GM18907 (cell line): ENCODE data around the gene TJP3.

ENCODE experiments used
- ATAC-seq: cut with Tn5 transposase; IDR thresholded peaks from one replicate; pipeline ENCODE4 v1.9.1; 2021; ENCODE audit warnings: mild to moderate bottlenecking, moderate library complexity; ENCODE audit not compliant: unreplicated experiment

Gene TJP3

DNA sequence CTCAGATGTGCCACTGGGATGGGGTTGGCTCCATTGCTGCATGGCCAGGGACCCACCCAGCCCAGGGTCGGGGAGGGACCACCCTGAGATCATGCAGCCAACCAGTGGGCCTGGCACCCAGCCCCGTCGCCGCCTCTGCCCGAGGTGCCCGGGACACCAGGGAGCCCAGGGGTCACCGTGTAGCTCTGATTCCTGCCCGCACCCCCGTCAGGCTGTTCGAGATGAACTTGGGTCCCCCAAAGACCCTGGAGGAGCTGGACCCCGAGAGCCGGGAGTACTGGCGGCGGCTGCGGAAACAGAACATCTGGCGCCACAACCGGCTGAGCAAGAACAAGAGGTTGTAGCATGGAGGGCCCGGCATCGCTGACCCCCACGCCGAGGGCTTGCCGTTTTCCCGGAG lies 58.9 kb downstream of the TJP3 start:
- no peak for ATAC-seq

DNA sequence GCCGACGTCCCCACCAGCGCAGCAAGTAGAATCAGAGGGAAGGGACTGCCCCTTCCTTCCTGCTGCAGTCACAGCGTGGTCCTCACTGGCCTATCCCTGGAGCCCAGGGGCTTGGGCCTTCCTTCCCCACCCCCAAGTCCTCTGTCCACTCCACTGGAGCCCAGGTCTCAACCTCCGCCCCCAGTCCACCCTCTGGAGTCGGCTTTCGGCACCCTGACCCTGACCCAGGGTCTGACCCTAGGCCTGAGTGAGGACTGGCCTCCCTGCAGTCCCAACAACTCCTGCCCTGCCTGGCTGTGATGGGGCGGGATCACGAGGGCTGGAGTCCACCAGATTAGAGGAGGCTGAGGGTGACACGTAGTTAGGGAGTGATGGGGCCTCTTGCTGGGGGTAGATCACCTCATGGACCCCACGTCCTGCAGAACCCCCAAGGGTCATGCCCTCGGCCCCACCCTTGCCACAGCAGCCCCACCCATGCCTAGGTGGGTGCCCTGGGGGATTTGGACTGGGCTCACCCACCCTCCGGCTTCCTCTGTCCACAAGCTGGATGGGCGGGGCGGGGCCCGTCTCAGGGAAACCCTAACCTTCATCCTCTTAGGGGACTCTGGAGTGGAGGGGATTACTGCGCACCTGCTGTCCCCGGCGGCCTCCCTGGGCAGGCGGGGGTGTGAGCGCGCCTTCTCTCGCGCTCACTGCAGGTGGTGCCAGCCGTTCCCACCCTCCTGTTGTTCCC lies 60.0 kb downstream of the TJP3 start:
- no peak for ATAC-seq

DNA sequence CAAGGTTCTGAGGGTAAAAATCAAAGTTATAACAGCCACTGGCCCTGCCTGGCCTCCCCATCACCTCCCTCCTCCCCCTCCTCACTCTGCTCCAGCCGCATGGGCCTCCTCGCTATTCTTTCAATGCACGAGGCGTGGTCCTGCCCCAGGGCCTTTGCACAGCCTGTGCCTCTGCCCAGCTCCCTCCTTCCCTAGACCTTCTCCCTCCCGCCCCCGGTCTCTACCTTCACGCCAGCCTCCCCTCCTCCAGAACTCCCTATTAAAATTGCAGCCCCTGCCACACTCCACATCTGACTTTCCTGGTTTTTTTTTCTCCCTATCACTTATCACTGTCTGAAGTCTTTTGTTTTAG lies 60.5 kb downstream of the TJP3 start:
- no peak for ATAC-seq

DNA sequence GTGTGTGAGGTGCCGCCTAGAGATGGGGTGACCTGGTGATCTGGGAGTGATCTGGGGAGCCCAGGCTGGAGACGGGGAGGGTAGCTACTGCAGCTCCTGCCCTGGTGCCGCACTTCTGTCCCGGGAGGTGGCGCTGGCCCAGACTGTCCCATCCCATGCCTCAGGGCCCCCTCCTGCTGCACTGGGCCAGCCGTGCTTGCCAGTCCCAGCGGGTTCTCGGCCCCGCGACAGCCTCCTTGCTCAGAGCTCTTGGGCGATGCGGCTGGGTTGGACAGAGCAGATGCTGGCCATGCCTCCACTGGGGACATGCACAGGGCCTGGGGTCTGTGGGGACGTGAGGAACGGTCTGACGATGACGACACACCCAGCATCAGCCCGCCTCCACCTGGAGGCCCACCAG lies 61.3 kb downstream of the TJP3 start:
- ATAC-seq = no peak

GRCh38 chr19:3770136-3770999 lies 62.2 kb downstream of the TJP3 start:
- no peak for ATAC-seq

- ATAC-seq = no peak
Measured at GRCh38 chr19:3771000-3771905, 63.1 kb downstream of the TJP3 start.

DNA sequence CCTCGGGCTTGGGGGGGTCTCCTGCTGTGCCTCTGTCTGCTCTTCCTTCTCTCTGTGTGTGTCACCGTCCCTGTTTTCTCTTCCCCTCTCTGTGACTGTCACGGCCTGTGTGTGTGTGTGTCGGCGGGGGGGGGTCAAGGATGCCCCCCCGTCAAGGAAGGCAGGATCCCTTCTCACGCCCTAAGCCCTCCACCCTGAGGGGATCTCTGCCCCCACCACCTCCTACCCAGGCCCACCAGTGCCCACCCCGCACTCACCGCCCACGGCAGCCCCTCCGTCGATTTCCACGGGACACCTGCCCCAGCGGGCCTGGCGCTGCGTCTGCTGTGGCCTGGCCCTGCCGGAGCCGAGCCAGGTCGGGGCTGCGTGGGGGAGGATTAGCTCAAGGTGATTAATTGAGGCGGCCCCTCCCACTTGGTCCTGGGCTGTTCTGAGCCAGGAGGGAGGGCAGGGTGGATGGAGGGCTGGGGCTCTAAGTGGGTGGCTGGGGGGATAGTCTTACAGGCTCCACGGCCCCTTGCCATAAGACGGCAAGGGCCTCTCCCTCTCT lies 63.8 kb downstream of the TJP3 start, which contains the start of gene RAX2:
TSS of gene RAX2 (minus strand) at position 323 of the 550 bp plus-strand sequence. CDS start 486 bp downstream, outside the sequence.
- no peak for ATAC-seq

- no peak for ATAC-seq
Measured at GRCh38 chr19:3773814-3774515, 65.8 kb downstream of the TJP3 start.

DNA sequence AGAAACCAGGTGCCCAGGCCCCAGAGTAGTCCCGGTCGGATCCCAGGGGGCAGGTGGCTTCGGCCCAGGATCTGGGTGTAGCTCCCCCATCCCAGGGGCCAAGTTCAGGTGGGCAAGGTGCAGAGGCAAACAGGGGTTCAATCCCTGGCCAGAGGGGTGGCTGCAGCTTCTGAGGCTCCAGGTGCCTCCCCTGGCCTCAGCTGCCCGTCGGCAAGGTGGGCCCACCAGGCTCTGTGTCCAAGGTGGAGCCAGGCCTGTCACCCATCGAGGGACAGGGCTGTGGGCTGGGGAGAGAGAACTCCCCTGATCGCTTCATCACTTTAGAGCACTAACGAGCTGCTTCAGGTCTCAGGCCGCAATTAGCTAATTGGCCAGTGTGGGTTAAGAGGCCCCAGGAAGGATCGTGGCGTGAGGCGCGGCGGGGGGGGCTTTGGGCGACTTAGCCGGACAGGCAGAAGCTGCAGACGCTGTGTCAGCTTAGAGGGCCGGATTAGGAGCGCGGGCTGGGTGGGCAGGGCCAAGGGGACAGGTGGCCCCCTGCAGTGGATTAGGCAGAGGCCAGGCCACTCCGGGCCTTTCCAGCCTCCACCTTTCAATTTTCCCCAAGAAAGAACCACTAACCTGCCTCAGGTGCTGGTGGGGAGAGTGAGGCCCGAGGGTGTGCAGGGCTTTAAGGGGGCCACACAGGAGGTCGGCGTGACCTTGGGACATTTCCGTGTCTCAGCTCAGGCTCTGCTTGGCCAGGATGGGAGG lies 66.6 kb downstream of the TJP3 start:
- no peak for ATAC-seq

- no peak for ATAC-seq
Measured at GRCh38 chr19:3775374-3775711, 67.2 kb downstream of the TJP3 start.

- ATAC-seq = no peak
Measured at GRCh38 chr19:3775831-3776230, 67.6 kb downstream of the TJP3 start.

GRCh38 chr19:3776479-3777040 lies 68.4 kb downstream of the TJP3 start:
- ATAC-seq = no peak

GRCh38 chr19:3778104-3778867 lies 70.1 kb downstream of the TJP3 start:
- no peak for ATAC-seq

GRCh38 chr19:3778899-3779723 lies 70.9 kb downstream of the TJP3 start:
- no peak for ATAC-seq

GRCh38 chr19:3780786-3781304 lies 72.7 kb downstream of the TJP3 start:
- ATAC-seq = no peak

DNA sequence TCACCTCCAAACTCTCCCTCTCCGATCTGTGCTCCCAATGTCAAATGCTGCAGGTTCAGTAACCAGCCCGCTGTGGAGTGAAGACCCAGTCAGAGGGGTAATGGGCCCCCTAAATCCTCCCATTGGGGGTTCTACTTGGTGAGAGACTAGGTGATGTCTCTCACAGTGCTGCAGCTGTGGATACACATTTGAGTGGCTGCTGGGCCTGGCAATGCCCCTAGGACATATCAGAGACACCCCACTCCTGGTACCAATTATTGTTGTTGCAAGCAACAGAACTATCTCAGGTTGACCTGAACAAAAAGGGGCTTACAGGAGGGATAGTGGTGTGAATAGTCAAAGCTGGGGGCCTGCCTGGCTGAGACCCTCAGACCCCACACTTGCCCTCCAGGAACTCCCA lies 73.4 kb downstream of the TJP3 start:
- ATAC-seq = no peak

GRCh38 chr19:3782330-3782729 lies 74.1 kb downstream of the TJP3 start:
- ATAC-seq = no peak

DNA sequence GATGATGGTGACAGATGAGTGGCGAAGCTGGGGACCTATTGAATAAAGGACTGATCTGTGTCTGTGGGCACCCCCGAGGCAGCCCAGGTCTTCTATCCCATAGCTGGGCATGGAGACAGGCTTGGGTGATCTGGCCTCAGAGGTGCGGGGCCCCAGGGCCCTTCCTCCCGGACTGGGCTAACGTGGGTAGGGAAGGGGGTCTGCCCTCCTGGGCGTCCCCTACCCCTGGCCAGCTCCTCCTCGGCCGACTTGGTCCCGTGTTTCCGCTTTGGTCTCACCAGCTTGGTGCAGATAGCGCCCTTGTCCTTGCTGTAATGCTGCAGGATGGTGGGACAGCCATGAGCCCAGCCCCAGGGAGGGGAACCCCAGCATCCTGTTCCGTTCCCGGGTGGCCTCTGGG lies 74.7 kb downstream of the TJP3 start:
- no peak for ATAC-seq
